ENCODE measurements around the gene VSX2. TPM values are rescaled to one million over a fixed set of nuclear protein-coding genes. Genes with fewer than 3 reads are reported as not detected.

VSX2 gene
- total RNA-seq, 2 experiments from 2014 or later = not detected

Other genes with a start within 250 kb of the VSX2 start
- gene ENTPD5, start 220.2 kb upstream of the VSX2 start, total RNA-seq = 10 to 100 TPM; 12.6 to 12.8 TPM
- gene BBOF1, start 220.1 kb upstream of the VSX2 start, total RNA-seq = 1 to 10 TPM; 2.0 to 2.7 TPM
- 10 to 100 TPM; 12.3 to 12.4 TPM for gene ALDH6A1, start 155.0 kb upstream of the VSX2 start, total RNA-seq
- 10 to 100 TPM; 16.6 to 17.7 TPM for gene LIN52, start 154.5 kb upstream of the VSX2 start, total RNA-seq
- 10 to 100 TPM; 42.0 to 44.3 TPM for gene ABCD4, start 63.5 kb downstream of the VSX2 start, total RNA-seq
- not detected for gene VRTN, start 109.0 kb downstream of the VSX2 start, total RNA-seq
- not detected for gene SYNDIG1L, start 186.8 kb downstream of the VSX2 start, total RNA-seq

Data from activated CD8-positive, alpha-beta memory T cell treated with anti-CD3 and anti-CD28 coated beads for 36 hours (primary cell).